Lower leg skin (tissue), 3 donors: ENCODE measurements around the gene OR2W3.

Source experiments
- POLR2A ChIP-seq, 2 donors: fragments of 450-650 bp; IDR thresholded peaks; one replicate each; pipeline ENCODE4 v1.6.1; 2016 to 2017; ENCODE audit warnings: antibody characterized with exemption in 2 of 2, mild to moderate bottlenecking in 1 of 2, moderate library complexity in 1 of 2
- TF ChIP-seq, protein P1 (sequence below), 3 donors: fragments of 450-650 bp; IDR thresholded peaks; one replicate each; pipeline ENCODE4 v1.5.1; 2016; ENCODE audit warnings: antibody characterized with exemption in 3 of 3, mild to moderate bottlenecking in 3 of 3, moderate library complexity in 2 of 3

DNA sequence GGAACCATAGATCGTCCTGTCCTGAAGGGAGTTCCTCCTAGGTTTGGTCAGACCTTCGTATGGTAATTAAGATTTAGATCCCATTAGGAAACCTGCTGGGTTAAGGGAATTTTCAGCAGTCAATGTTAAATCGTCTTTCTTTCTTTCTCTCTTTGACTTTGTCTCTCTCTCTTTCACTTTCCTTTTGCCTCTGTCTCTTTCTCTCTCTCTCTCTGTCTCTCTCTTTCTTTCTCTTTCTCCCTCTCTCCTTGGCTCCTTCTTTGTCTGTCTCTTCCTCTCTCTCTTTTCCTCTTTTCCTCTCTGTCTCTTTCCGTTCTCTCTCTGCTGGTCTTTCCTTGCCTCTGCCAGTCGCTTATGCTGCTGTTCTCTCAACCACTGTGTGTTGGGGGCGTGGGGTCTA, 8.7 kb downstream of the OR2W3 start:
- TF ChIP-seq, protein P1, sequence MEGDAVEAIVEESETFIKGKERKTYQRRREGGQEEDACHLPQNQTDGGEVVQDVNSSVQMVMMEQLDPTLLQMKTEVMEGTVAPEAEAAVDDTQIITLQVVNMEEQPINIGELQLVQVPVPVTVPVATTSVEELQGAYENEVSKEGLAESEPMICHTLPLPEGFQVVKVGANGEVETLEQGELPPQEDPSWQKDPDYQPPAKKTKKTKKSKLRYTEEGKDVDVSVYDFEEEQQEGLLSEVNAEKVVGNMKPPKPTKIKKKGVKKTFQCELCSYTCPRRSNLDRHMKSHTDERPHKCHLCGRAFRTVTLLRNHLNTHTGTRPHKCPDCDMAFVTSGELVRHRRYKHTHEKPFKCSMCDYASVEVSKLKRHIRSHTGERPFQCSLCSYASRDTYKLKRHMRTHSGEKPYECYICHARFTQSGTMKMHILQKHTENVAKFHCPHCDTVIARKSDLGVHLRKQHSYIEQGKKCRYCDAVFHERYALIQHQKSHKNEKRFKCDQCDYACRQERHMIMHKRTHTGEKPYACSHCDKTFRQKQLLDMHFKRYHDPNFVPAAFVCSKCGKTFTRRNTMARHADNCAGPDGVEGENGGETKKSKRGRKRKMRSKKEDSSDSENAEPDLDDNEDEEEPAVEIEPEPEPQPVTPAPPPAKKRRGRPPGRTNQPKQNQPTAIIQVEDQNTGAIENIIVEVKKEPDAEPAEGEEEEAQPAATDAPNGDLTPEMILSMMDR (IDR thresholded peaks at IDR 0.05): no peak
- TF ChIP-seq POLR2A (IDR thresholded peaks at IDR 0.05): no peak
